HCT116 (cell line): Measurements from ENCODE around the gene WSCD2. TPM values are rescaled to one million over a fixed set of nuclear protein-coding genes. Genes with fewer than 3 reads are reported as not detected.

Source experiments
- ATAC-seq: fragments of 200-7000 bp; cut with Tn5 transposase; 2 replicates; pipeline ENCODE4 v1.9.1; 2020; ENCODE audit warnings: mild to moderate bottlenecking, moderate library complexity
- BruUV-seq: library from RNA; stranded (reverse); fragments of 400-500 nt; replicated peaks from 2 replicates; lab custom pipeline; 2021; lab: Mats Ljungman, UMichigan
- CTCF ChIA-PET: fragments of 300-600 bp; sonication (Branson Sonifier 250); formaldehyde crosslinking; loops from one replicate; lab custom pipeline; 2021; ENCODE audit warnings: antibody characterized with exemption; lab: Charles Lee
- POLR2A ChIA-PET: fragments of 300-600, 350-600 bp; sonication (Branson Sonifier 250); formaldehyde crosslinking; loops from one replicate; lab custom pipeline; 2021; ENCODE audit warnings: antibody characterized with exemption; lab: Charles Lee
- RAD21 ChIA-PET, 2 experiments: fragments of 300-600 bp; sonication (Branson Sonifier 250); formaldehyde crosslinking; loops; one replicate each; lab custom pipeline; 2023; ENCODE audit warnings: low total read pairs in 2 of 2; ENCODE audit not compliant: uncharacterized antibody in 2 of 2, unreplicated experiment in 2 of 2, low non-redundant PET in 1 of 2; lab: Charles Lee
- DNase-seq: peaks from one replicate; pipeline ENCODE4 v3.0.0-alpha.2; 2010; ENCODE audit warnings: low read depth, low spot score
- H2AFZ ChIP-seq: fragments of 200-600 bp; shearing (Covaris generic), sonication (generic); 2 replicates; pipeline ENCODE4 v1.6.1; 2017; ENCODE audit warnings: low read depth, mixed run types, mixed read lengths, antibody characterized with exemption, low read length; ENCODE audit not compliant: poor library complexity, severe bottlenecking
- H3K27ac ChIP-seq: 2 replicates; pipeline ENCODE4 v1.5.1; 2012; ENCODE audit warnings: low read depth, low read length
- H3K27me3 ChIP-seq: fragments of 200-600 bp; sonication (generic); 2 replicates; pipeline ENCODE4 v1.6.1; 2016; ENCODE audit warnings: mixed run types, low read length, mixed read lengths; ENCODE audit not compliant: insufficient read depth
- H3K36me3 ChIP-seq, 2 experiments: fragments of 200-500 bp in 1 of 2; fragments of 200-600 bp in 1 of 2; sonication (Bioruptor generic) in 1 of 2; sonication (generic) in 1 of 2; 2 replicates each; pipeline versions ENCODE4 v1.5.1 to v1.6.1; 2014 to 2016; ENCODE audit warnings: low read length in 2 of 2, inconsistent platforms in 1 of 2, mixed read lengths in 1 of 2, mixed run types in 1 of 2; ENCODE audit not compliant: insufficient read depth in 2 of 2, control insufficient read depth in 1 of 2
- H3K4me1 ChIP-seq, 2 experiments: fragments of 200-600 bp in 1 of 2; sonication (generic) in 1 of 2; 2 replicates each; pipeline versions ENCODE4 v1.5.1 to v1.6.1; 2012 to 2017; ENCODE audit warnings: low read length in 2 of 2, inconsistent platforms in 1 of 2, mild to moderate bottlenecking in 1 of 2, mixed read lengths in 1 of 2, mixed run types in 1 of 2, moderate library complexity in 1 of 2; ENCODE audit not compliant: insufficient read depth in 2 of 2, control insufficient read depth in 1 of 2
- H3K4me2 ChIP-seq: fragments of 200-600 bp; sonication (generic); 2 replicates; pipeline ENCODE4 v1.6.1; 2017; ENCODE audit warnings: mixed run types, low read length, mixed read lengths
- H3K4me3 ChIP-seq, 2 experiments: fragments of 200-600 bp in 1 of 2; sonication (generic) in 1 of 2; replicated peaks in 1 of 2; 2 replicates each; pipeline ENCODE4 v1.5.1; 2011 to 2016; ENCODE audit warnings: low read length in 2 of 2, control low read depth in 1 of 2, low read depth in 1 of 2, mild to moderate bottlenecking in 1 of 2, mixed read lengths in 1 of 2, mixed run types in 1 of 2
- H3K79me2 ChIP-seq: fragments of 200-600 bp; sonication (generic); 2 replicates; pipeline ENCODE4 v1.6.1; 2017; ENCODE audit warnings: mild to moderate bottlenecking, mixed run types, low read length, moderate library complexity, mixed read lengths; ENCODE audit not compliant: insufficient read depth
- H3K9ac ChIP-seq: fragments of 200-600 bp; sonication (generic); 2 replicates; pipeline ENCODE4 v1.6.1; 2016; ENCODE audit warnings: low read length, mixed read lengths
- H3K9me2 ChIP-seq: fragments of 200-600 bp; sonication (generic), shearing (Covaris generic); 2 replicates; pipeline ENCODE4 v1.6.1; 2017; ENCODE audit warnings: mixed run types, mild to moderate bottlenecking, moderate library complexity; ENCODE audit not compliant: insufficient read depth
- H3K9me3 ChIP-seq, 2 experiments: fragments of 200-500 bp in 1 of 2; fragments of 200-600 bp in 1 of 2; sonication (Bioruptor generic) in 1 of 2; sonication (generic) in 1 of 2; 2 replicates each; pipeline ENCODE4 v1.6.1; 2014 to 2017; ENCODE audit warnings: low read length in 2 of 2, mixed read lengths in 2 of 2, inconsistent platforms in 1 of 2, low read depth in 1 of 2, mild to moderate bottlenecking in 1 of 2, mixed run types in 1 of 2, moderate library complexity in 1 of 2; ENCODE audit not compliant: control insufficient read depth in 1 of 2, insufficient read depth in 1 of 2
- H4K20me1 ChIP-seq: fragments of 200-600 bp; sonication (generic), shearing (Covaris generic); 2 replicates; pipeline ENCODE4 v1.6.1; 2017; ENCODE audit warnings: mixed run types, mild to moderate bottlenecking, moderate library complexity; ENCODE audit not compliant: insufficient read depth
- CBX3 ChIP-seq: IDR thresholded peaks from 2 replicates; pipeline ENCODE4 v1.6.1; 2012; ENCODE audit warnings: low read depth
- ELF1 ChIP-seq: IDR thresholded peaks from 2 replicates; pipeline ENCODE4 v1.6.1; 2012; ENCODE audit warnings: low read depth, borderline replicate concordance
- EZH2 ChIP-seq: fragments of 200-600 bp; sonication (generic); IDR thresholded peaks from 2 replicates; pipeline ENCODE4 v1.6.1; 2017; ENCODE audit warnings: antibody characterized with exemption, mixed run types
- EZH2phosphoT487 ChIP-seq: fragments of 200-600 bp; IDR thresholded peaks from 2 replicates; pipeline ENCODE4 v1.6.1; 2018; ENCODE audit warnings: antibody characterized with exemption, borderline replicate concordance
- FOSL1 ChIP-seq: IDR thresholded peaks from 2 replicates; pipeline ENCODE4 v1.6.1; 2012; ENCODE audit warnings: low read depth
- POLR2A ChIP-seq: IDR thresholded peaks from 2 replicates; pipeline ENCODE4 v1.7.0; 2011; ENCODE audit warnings: borderline replicate concordance; ENCODE audit not compliant: insufficient read depth, insufficient read length; ENCODE audit errors: extremely low read depth
- POLR2AphosphoS5 ChIP-seq: IDR thresholded peaks from 2 replicates; pipeline ENCODE4 v1.6.1; 2011; ENCODE audit warnings: mild to moderate bottlenecking, low read depth, low read length, moderate library complexity
- SIN3A ChIP-seq: IDR thresholded peaks from 2 replicates; pipeline ENCODE4 v1.6.1; 2012; ENCODE audit warnings: low read depth
- TCF7L2 ChIP-seq: IDR thresholded peaks from 2 replicates; pipeline ENCODE4 v1.7.0; 2011; ENCODE audit warnings: borderline replicate concordance, inconsistent platforms; ENCODE audit not compliant: insufficient read depth, insufficient read length; ENCODE audit errors: extremely low read depth
- ZFX ChIP-seq: fragments of 450-650 bp; IDR thresholded peaks from 2 replicates; pipeline ENCODE4 v1.6.1; 2017
- ZNF274 ChIP-seq: fragments of 200-500 bp; sonication (Bioruptor generic); IDR thresholded peaks from 2 replicates; pipeline ENCODE4 v1.6.1; 2014; ENCODE audit warnings: mild to moderate bottlenecking, low read depth, low read length, inconsistent platforms
- intact Hi-C: fragments of 100-400 bp; cut with micrococcal nuclease; formaldehyde crosslinking; loops from 2 replicates; pipeline ENCODE4 v1.10.0; 2022
- total RNA-seq: library from RNA; stranded (reverse); gene quantifications from one replicate; pipeline ENCODE4 v1.2.1, GENCODE V29; 2021; ENCODE audit not compliant: unreplicated experiment
- TF ChIP-seq, protein P1 (sequence below), 3 experiments: fragments of 200-600 bp in 1 of 3; sonication (generic) in 1 of 3; IDR thresholded peaks in 2 of 3; conservative IDR thresholded peaks in 1 of 3; 2 replicates each; pipeline ENCODE4 v1.5.1; 2012 to 2017; ENCODE audit warnings: low read depth in 2 of 3, low read length in 2 of 3, antibody characterized with exemption in 1 of 3, borderline replicate concordance in 1 of 3, control low read depth in 1 of 3, mild to moderate bottlenecking in 1 of 3, mixed read lengths in 1 of 3, mixed run types in 1 of 3, moderate library complexity in 1 of 3; ENCODE audit not compliant: insufficient read depth in 1 of 3
- TF ChIP-seq, protein P2 (sequence below): IDR thresholded peaks from 2 replicates; pipeline ENCODE4 v1.6.1; 2012; ENCODE audit warnings: low read depth
- TF ChIP-seq, protein P3 (sequence below): IDR thresholded peaks from 2 replicates; pipeline ENCODE4 v1.6.1; 2011; ENCODE audit warnings: mild to moderate bottlenecking, low read length, moderate library complexity; ENCODE audit not compliant: insufficient replicate concordance; ENCODE audit errors: extremely low read depth

The WSCD2 gene
- total RNA-seq, 1 experiment from 2014 or later, result 0.05 TPM

DNA sequence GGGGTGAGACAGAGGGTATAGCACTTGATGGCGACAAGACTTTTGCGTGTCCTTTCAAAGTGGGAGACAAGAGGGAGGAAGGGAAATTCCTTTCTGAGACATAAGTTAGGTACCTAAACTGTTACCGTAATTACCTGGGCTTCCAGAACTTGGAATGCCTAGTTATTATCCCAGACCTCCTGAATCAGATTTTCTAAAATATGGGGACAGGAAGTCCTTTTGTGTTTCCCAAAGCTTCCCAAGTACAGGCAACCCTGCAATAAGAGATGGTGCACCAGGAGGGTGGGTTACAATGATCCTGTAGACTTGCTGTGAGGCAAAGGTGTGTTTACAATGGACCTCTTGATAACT, 126.1 kb downstream of the WSCD2 start:
- no TSS peak for BruUV-seq
- Histone ChIP-seq H3K27me3 (peaks cover 63% of the 10 kb centered on the region), H2AFZ (no peak overlapping the region), H3K79me2 (no peaks in the 10 kb centered on the region), H3K9me3 (peaks cover 4 to 5% of the 10 kb centered on the region in 2 experiments; a peak in 1 of 4 replicates)
- no peak for DNase-seq
- intact Hi-C loops, result no loop called here
- TF ChIP-seq SIN3A, result no peak
- TF ChIP-seq, all 23 proteins: peak for 0
- H3K27ac ChIP-seq, result no peak overlapping the region
- H3K4me3 ChIP-seq, result no peak overlapping the region
- ATAC-seq, result no peak
- ChIA-PET RAD21 (no interaction called here), CTCF (no interaction called here), POLR2A (no interaction called here)
- no peaks in the 10 kb centered on the region for H3K36me3 ChIP-seq
- no peaks in the 10 kb centered on the region for H3K4me1 ChIP-seq
- H4K20me1 ChIP-seq, result no peaks in the 10 kb centered on the region
- no peaks in the 10 kb centered on the region for H3K9me2 ChIP-seq
- H3K4me2 ChIP-seq, result no peak overlapping the region
- no peak overlapping the region for H3K9ac ChIP-seq

DNA sequence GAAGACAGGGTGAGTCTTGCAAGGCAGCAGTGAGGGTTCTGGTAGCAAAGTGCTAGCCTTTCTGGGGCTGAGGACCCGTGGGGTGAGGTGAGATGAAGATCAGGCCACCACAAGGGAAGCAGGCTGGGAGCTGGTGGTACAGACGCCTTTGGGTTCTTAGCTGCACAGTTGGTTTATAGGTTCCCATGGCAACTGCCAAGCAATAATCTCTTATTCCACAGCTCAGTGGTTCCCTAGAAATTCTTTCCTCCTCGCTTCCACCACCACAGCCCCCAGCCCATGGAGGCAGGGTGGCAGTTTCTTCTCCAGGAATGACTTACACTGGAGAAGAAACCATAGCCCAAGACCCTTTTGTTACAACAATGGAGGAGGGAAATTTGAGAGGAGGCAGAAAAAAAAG, 127.9 kb downstream of the WSCD2 start:
- Histone ChIP-seq H3K27ac (no peak overlapping the region), H3K9me2 (no peaks in the 10 kb centered on the region), H3K4me1 (no peaks in the 10 kb centered on the region), H3K79me2 (no peaks in the 10 kb centered on the region), H3K36me3 (no peaks in the 10 kb centered on the region), H3K27me3 (peaks cover 46% of the 10 kb centered on the region), H3K9me3 (peaks cover 5 to 20% of the 10 kb centered on the region in 2 experiments; a peak in 2 of 4 replicates), H2AFZ (no peak overlapping the region), H3K4me3 (no peak overlapping the region), H3K9ac (no peak overlapping the region), H4K20me1 (no peaks in the 10 kb centered on the region), H3K4me2 (no peak overlapping the region)
- ChIA-PET CTCF (no interaction called here), POLR2A (no interaction called here), RAD21 (no interaction called here)
- no TSS peak for BruUV-seq
- ATAC-seq, result no peak
- no peak for DNase-seq
- intact Hi-C loops, result no loop called here
- no peak for TF ChIP-seq EZH2
- TF ChIP-seq EZH2phosphoT487, result no peak
- TF ChIP-seq CBX3, result no peak
- TF ChIP-seq, protein P1, sequence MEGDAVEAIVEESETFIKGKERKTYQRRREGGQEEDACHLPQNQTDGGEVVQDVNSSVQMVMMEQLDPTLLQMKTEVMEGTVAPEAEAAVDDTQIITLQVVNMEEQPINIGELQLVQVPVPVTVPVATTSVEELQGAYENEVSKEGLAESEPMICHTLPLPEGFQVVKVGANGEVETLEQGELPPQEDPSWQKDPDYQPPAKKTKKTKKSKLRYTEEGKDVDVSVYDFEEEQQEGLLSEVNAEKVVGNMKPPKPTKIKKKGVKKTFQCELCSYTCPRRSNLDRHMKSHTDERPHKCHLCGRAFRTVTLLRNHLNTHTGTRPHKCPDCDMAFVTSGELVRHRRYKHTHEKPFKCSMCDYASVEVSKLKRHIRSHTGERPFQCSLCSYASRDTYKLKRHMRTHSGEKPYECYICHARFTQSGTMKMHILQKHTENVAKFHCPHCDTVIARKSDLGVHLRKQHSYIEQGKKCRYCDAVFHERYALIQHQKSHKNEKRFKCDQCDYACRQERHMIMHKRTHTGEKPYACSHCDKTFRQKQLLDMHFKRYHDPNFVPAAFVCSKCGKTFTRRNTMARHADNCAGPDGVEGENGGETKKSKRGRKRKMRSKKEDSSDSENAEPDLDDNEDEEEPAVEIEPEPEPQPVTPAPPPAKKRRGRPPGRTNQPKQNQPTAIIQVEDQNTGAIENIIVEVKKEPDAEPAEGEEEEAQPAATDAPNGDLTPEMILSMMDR (IDR thresholded peaks at IDR 0.05 in 2 of 3, conservative IDR thresholded peaks at IDR 0.05 in 1 of 3; ENCODE audit: borderline replicate concordance in 1 of 3, insufficient read depth in 1 of 3, low read depth in 2 of 3, low read length in 2 of 3), result no peak
- TF ChIP-seq, protein P2, sequence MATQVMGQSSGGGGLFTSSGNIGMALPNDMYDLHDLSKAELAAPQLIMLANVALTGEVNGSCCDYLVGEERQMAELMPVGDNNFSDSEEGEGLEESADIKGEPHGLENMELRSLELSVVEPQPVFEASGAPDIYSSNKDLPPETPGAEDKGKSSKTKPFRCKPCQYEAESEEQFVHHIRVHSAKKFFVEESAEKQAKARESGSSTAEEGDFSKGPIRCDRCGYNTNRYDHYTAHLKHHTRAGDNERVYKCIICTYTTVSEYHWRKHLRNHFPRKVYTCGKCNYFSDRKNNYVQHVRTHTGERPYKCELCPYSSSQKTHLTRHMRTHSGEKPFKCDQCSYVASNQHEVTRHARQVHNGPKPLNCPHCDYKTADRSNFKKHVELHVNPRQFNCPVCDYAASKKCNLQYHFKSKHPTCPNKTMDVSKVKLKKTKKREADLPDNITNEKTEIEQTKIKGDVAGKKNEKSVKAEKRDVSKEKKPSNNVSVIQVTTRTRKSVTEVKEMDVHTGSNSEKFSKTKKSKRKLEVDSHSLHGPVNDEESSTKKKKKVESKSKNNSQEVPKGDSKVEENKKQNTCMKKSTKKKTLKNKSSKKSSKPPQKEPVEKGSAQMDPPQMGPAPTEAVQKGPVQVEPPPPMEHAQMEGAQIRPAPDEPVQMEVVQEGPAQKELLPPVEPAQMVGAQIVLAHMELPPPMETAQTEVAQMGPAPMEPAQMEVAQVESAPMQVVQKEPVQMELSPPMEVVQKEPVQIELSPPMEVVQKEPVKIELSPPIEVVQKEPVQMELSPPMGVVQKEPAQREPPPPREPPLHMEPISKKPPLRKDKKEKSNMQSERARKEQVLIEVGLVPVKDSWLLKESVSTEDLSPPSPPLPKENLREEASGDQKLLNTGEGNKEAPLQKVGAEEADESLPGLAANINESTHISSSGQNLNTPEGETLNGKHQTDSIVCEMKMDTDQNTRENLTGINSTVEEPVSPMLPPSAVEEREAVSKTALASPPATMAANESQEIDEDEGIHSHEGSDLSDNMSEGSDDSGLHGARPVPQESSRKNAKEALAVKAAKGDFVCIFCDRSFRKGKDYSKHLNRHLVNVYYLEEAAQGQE, result no peak
- TF ChIP-seq POLR2A, result no peak
- TF ChIP-seq FOSL1, result no peak
- TF ChIP-seq, protein P3, sequence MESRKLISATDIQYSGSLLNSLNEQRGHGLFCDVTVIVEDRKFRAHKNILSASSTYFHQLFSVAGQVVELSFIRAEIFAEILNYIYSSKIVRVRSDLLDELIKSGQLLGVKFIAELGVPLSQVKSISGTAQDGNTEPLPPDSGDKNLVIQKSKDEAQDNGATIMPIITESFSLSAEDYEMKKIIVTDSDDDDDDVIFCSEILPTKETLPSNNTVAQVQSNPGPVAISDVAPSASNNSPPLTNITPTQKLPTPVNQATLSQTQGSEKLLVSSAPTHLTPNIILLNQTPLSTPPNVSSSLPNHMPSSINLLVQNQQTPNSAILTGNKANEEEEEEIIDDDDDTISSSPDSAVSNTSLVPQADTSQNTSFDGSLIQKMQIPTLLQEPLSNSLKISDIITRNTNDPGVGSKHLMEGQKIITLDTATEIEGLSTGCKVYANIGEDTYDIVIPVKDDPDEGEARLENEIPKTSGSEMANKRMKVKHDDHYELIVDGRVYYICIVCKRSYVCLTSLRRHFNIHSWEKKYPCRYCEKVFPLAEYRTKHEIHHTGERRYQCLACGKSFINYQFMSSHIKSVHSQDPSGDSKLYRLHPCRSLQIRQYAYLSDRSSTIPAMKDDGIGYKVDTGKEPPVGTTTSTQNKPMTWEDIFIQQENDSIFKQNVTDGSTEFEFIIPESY, result no peak
- TF ChIP-seq ZNF274, result no peak
- no peak for TF ChIP-seq ZFX
- TF ChIP-seq TCF7L2, result no peak
- TF ChIP-seq ELF1, result no peak
- TF ChIP-seq POLR2AphosphoS5, result no peak
